H1 (cell line): ENCODE data around the gene LITAFD. TPM values are rescaled to one million over a fixed set of nuclear protein-coding genes. Genes with fewer than 3 reads are reported as not detected.

Experiments
- HDAC2 ChIP-seq, 2 experiments: fragments of 300-600 bp in 1 of 2; sonication (generic) in 1 of 2; IDR thresholded peaks; 2 replicates each; pipeline ENCODE4 v1.6.1; 2011 to 2012; ENCODE audit warnings: low read depth in 2 of 2, low read length in 2 of 2, mild to moderate bottlenecking in 2 of 2, moderate library complexity in 2 of 2, borderline replicate concordance in 1 of 2, inconsistent platforms in 1 of 2
- polyA plus RNA-seq, 7 experiments: library from polyadenylated mRNA; depleted of rRNA in 3 of 7; stranded (reverse) in 5 of 7; unstranded in 2 of 7; fragments of >200 nt in 5 of 7; fragments of 200-250 nt in 2 of 7; gene quantifications; 1 replicate in 5 of 7; 2 replicates in 1 of 7; 4 replicates in 1 of 7; pipeline versions ENCODE4 v1.2.1 to v1.2.3, GENCODE V29; 2011 to 2013; ENCODE audit warnings: missing spikeins in 2 of 7, mixed read lengths in 2 of 7
- total RNA-seq: library from RNA; stranded (reverse); fragmentation: NEBNext Ultra II Directional; extraction: Animal tissue kit (Norgen Biotek cat#: 25700); gene quantifications from 2 replicates; pipeline ENCODE4 v1.2.1, GENCODE V29; 2021

The LITAFD gene
- total and polyA plus RNA-seq, 2 of the 8 experiments (the other 6 are each of a cell fraction or from before 2014, with no cell fraction given), result not detected

DNA sequence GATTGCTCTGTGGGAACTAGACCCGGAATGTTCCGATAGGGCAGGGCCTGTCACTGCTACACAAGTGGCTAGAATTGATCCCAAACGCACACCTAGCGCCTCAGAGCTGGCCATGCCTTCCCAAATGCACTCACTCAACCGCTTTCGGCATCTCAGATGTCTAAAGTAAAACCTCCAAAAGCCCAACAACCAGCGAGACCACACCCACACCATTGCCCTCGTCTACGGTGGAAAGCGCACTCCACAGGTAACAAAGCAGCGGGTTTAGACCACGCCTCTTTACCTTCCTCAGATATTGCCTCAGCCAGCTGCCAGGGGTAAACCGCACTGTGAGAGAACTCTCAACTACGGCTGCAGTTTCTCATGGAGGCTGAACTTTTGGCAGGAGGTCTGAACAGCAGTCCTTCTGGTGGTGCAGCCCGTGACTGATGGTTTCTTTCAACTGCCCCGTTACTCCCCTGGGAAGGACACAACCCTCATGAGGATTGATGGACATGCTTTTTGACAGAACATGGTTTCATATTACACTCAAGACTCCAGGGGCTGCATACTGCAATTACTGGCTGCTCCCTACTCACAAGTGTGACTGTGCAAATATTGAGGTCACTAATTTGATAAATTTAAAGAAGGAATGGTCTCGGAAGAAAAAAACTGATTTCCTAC lies 47.1 kb downstream of the LITAFD start (continued):
- no peak for TF ChIP-seq HDAC2 (IDR thresholded peaks at IDR 0.05; ENCODE audit: borderline replicate concordance in 1 of 2, low read depth in 2 of 2, low read length in 2 of 2)
